Hematopoietic multipotent progenitor cell treated with erythropoietin and hydrocortisone succinate and interleukin-3 and kit ligand, for 15 days (in vitro differentiated cells): Measurements from ENCODE around the gene FAHD2A.
A peak's percentile ranks its signal among the peaks of the same experiment; 100 is the strongest.
"Not testable (repeated sequence)": the region's sequence is repeated elsewhere in the genome, so short reads cannot be mapped to it uniquely, and the experiment has no call there.

Experiments used
- DNase-seq: peaks from one replicate; pipeline ENCODE4 v3.0.0-alpha.2; 2015; ENCODE audit warnings: low spot score

FAHD2A gene

DNA sequence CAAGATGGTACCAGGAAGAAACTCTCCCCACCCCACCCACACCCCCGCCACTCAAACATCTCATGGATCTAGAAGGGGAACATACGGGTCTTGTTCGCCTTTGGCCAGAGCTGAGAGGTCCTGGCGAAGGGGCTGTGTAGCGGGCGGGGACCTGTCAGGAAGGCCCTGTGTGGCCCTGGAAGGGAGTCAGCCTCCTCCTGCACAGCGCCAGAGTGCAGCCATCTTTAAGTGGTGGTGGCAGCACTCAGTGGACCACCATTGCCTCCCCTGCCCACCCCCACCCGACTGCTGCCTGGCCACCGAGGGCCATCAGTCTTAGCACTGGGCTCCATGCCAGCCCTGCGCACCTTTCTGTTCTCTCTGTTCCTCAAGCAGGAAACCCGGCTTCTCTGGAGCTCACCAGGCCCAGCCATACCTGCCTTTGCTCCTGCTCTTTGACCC lies 11.6 kb upstream of the FAHD2A start:
- no peak for DNase-seq

DNA sequence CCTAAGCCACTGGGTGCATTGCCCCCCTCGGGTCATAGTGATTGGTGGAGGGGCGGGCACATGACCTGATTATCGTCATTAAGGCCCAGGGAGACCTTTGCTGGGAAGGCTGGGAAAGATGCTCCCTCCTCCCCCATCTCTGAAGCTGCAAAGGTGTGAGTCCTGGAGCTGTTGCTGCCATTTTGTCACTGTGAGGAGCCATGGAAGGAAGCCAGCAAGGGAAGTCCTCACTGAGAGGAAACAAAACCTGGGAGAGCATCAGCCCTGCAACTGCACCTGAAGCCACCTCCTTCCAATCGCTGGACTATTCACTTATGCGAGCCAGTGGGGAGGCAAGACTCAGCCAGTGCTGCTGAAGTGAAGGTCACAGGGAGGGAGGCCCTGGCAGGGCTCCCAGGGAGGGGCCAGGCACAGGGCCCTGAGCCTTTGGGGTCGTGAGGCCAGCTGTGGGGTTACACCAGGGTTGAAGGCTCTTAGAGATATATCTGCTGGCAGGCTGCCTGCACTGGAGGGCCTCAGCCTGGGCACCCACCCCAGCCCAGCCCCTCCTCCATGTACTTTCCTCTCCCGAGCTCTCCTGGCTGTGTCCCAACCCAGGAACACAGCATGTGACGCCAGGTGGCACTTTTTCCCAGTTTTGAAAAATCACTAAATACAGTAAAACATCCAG lies 10.7 kb upstream of the FAHD2A start:
- no peak for DNase-seq

DNA sequence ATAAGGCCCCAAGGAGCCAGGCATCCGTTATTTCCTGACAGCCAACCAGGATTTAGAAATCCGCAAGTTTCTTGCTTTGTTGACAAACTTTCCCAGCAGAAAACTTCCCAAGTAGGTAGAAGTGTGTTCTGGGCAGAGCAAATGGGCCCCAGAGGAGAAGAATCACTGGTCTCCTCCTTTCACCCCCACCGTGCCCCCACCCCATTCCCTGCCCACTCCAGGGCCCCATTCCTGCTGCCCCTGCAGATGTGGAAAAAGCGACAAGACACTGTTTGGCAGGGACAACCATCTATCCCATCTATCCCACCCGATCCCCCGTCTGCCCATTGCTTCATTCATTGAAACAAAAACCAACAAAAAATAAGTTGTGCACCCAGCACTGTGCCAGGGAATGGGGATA lies 10.2 kb upstream of the FAHD2A start:
- no peak for DNase-seq

DNA sequence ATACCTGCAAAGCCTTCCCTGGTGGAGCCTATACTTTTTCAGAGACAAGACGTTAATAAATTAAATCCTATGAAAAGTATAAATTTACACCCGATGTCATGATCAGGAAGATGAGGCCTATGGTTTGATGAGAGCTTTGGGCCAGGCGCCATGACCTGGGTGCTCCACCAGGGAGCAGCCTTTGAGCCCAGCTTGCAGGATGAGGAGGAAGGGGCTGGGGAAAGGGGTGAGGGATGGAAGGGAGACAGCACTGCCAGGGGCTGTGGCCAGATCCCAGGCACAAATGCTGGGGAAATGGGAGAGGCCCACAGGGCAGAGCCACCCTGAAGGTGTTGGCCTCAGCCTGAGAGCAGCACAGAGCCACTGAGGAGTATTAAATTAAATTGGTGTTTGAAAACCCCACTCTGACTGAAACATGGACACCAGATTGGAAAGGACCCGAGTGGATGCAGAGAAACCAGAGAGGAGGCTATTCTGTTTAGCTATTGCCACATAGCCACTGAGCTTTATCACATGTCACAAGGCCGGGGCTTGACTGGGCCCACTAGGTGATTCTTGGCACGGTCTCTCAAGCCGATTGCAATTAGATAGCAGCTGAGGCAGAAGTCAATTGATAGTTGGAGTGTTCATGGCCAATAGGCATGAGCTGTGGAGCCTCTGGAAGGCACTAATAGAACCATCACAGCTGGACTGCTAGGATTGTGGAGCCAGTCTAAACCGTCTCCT lies 9.6 kb upstream of the FAHD2A start:
- DNase-seq, result no peak

DNA sequence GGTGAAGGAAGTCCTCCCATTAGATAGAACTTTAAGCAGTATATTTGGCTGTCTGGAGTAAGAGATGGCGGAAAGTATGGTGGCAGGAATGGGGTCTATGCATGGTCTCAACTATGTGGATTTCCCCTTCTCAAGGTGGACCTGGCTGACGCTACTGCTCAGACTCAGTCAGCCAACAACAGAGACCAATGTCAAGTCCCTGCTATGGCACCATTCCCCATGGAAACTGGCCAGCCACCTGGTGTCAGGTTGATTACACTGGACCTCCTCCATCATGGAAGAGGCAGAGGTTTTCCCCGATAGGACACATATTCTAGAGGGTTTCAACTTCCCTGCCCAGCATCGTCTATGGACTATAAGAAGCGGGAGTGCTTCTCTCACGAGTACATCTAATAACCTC lies 8.6 kb upstream of the FAHD2A start:
- no peak for DNase-seq

GRCh38 chr2:95399061-95399460 lies 3.4 kb upstream of the FAHD2A start:
- no peak for DNase-seq

GRCh38 chr2:95401480-95401879 lies 1.0 kb upstream of the FAHD2A start:
- no peak for DNase-seq

DNA sequence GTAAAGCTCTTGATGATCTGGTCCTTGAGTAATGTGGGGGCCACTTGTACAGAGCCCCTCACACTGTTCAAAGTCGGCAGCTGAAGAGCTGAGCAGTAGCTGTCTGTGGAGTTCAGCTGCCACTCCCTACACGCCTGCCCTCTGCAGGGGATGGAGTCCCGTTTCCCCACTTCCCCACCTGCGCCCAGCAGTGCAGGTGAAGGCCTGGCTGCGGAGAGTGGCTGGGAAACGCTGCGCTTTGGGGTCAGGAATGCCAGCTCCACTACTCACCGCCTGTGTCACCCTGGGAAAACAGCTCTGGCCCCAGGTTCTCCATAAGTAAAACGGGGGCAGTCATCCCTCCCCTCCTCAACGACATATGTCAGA lies 521 bp upstream of the FAHD2A start:
- peak; percentile 5 for DNase-seq

GRCh38 chr2:95403204-95403721 lies 755 bp downstream of the FAHD2A start:
- DNase-seq, result peak; percentile 29

DNA sequence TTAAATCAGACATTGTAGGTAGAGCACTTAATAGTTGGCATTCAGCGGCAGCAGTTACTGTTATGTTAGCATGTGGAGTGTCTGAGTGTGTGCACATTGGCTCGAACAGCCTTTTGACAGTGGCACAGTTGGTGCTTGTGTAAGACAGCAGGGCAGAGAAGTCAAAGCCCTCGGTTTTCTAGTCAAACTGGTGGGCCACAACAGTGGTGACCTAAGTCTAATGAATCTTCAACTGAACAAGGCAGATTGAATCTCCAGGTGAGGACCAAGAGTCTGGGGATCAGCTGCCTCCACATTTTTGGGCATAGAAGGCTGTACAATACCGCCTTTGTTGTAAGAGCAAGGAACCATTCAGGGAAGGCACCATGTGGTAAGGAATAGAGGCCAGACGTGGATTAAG lies 1.3 kb downstream of the FAHD2A start:
- DNase-seq, result not testable (repeated sequence)

GRCh38 chr2:95404676-95405075 lies 2.2 kb downstream of the FAHD2A start:
- not testable (repeated sequence) for DNase-seq

DNA sequence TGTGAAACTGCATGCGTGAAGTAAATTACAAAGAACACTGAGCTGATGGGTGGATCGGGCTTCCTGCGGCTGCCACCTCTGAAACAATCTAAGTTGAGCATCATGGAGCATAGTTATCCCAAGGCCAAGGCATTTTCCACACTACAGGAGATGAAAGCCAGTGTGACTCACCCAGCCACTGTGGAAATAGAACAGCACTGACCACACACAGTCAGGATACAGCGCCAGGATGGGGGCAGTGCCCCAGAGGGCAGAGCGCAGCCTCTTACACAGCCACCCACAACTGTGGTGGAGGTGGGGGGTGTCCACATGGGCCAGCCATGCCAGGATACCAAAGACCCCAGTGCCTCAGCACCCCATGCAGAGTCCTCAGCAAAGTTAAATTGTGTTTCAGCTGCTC lies 8.7 kb downstream of the FAHD2A start:
- not testable (repeated sequence) for DNase-seq

- peak; percentile 53 for DNase-seq
These were observed 11.6 kb downstream of the FAHD2A start for GRCh38 chr2:95414015-95414594.

- not testable (repeated sequence) for DNase-seq
These were observed 12.6 kb downstream of the FAHD2A start for GRCh38 chr2:95415138-95415537.

DNA sequence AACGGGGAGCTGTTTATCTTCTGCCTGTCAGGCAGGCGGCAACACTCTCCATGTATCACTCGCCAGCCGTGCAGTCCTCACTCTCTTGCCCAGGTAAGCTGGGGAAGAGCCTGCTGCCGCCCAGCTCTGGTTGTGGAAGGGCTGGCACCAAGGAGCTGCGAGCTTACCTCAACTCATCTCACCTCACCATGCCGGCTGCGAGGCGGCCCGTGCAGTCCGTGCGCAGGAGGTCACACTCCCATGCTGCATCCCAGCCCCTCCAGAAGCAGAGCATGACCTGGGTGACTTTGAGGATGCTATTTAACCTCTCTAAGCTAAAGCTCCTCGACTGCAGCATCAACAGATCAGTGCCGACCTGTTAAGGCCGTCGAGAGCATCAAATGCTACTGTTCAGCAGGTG lies 13.1 kb downstream of the FAHD2A start:
- not testable (repeated sequence) for DNase-seq

- not testable (repeated sequence) for DNase-seq
These were observed 24.8 kb downstream of the FAHD2A start for GRCh38 chr2:95427196-95427867.

DNA sequence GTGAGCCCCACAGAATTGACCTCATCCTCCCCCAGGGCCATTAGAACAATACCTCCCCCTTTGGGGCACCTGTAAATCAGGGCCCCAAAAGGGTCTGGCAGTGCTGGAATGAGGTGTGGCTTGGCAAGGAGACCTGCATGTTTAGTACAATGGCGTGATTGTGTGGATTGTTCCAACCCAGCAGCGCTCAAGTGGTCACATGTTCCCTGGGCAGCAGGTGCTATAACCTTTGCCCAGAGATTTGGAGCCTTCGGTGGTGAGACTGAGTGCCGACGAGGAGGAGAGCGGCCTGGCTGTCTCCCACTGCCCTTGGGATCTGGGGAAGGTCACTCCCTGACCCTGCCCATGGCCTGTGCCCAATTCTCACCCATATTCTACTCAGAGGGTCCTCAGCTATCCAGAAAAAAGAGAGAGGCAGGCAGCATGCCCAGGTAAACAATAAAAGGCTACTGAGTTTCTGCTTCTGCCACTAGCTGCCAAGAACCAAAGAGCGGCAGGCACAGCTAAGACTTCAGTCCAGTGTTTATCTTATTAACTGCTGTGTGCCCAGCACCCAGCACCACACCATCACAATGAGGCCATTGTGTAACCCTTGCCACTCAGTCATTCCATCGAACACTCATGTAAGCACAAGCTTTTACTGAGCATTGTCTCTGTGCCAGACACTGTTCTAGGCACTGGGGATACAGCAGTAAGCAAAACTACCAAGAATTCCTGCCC lies 27.4 kb downstream of the FAHD2A start:
- DNase-seq, result not testable (repeated sequence)

- not testable (repeated sequence) for DNase-seq
These were observed 30.9 kb downstream of the FAHD2A start for GRCh38 chr2:95433373-95433772.

GRCh38 chr2:95433973-95434372 lies 31.5 kb downstream of the FAHD2A start:
- DNase-seq, result not testable (repeated sequence)

- not testable (repeated sequence) for DNase-seq
These were observed 32.1 kb downstream of the FAHD2A start for GRCh38 chr2:95434507-95435076.

- DNase-seq, result not testable (repeated sequence)
These were observed 32.8 kb downstream of the FAHD2A start for GRCh38 chr2:95435162-95435871.
